SHP77 treated with DMSO at 0.1 percent for 48 hours (cell line): ENCODE results near the gene ZNRF1.

Source experiments
- DNase-seq: peaks from one replicate; lab custom pipeline; 2025; lab: John Stamatoyannopoulos, UW

The ZNRF1 gene

DNA sequence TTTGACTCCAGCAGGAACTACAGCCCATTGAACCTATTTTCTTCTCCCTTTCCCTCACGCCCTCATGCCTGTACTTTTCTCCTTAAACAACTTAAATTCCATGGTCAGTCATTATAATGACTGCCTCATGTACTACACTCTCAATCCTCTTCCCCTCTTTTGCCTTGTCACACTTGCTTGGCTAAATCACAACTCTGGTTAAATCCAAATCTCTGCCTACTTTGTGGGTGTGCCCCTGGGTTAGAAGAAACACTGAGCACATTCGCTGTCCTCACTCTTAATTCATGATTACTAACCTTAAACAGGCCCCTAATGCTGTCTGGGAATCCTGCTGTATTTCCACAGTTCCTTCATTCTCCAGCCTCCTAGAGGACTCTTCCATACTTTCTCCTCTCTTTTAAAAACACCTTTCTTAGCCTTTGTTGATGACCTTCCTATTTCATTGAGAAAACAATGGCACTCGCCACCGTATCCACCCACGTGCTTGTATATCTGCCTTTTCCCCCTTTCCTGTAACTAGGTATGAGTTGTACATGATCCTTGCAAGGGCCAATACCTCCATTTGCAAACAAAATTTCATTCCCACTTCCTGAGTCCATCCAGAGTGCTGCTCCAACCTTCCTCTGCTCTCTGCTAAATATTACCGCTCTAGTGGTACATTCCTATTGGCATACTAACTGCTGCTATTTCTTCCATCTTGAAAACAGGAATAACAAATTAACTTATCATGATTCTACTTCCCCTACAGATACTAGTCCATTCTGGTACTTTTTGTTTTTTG, 28.9 kb downstream of the ZNRF1 start:
- no peak for DNase-seq

DNA sequence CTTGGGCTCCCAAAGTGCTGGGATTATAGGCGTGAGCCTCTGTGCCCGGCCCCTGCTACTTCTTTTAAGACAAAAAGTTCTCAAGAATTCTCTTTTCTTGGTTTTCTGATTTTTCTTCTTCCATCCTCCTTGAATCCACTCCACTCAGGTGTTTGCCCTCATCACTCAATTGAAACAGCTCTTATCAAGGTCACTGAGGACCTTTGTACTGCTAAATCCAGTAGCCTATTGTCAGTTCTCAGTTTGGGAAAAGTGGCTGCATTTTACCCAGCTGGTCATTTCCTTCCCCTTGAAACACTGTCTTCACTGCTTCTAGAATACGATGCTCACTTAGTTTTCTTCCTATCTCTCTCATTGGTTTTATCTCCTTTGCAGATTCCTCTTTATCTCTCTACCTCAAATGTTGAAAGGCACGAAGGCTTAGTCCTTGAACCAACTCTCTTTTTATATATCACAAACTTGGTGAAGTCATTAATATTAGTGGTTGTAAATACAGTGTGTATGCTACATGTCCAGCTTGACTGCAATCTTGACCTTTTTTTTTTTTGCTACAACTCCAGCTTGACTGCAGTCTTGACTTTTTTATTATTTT, 29.8 kb downstream of the ZNRF1 start:
- no peak for DNase-seq

DNA sequence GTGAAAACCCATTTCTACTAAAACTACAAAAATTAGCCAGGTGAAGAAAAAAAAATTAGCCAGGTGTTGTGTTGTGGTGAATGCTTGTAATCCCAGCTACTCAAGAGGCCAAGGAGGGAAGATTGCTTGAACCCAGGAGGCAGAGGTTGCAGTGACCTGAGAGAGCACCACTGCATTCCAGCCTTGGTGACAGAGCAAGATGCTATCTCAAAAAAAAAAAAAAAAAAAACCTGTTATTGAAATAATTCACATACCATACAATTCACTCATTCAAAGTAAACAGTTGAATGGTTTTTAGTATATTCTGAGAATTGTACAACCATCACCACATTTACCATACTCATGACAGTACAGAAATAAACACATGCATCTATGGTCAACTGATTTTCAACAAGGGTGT, 31.0 kb downstream of the ZNRF1 start:
- no peak for DNase-seq

DNA sequence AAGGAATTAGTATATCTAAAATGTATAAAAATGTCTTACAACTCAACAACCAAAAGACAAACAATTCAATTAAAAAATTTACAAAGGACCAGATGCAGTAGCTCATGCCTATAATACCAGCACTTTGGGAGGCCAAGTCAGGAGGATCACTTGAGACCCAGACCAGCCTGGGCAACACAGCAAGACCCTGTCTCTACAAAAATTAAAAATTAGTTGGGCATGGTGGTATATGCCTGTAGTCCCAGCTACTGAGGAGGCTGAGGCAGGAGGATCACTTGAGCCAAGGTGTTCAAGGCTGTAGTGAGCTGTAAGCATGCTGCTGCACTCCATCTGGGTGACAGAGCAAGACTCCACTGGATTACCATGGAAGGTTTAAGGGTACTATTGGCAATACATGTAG, 33.8 kb downstream of the ZNRF1 start:
- DNase-seq: no peak

DNA sequence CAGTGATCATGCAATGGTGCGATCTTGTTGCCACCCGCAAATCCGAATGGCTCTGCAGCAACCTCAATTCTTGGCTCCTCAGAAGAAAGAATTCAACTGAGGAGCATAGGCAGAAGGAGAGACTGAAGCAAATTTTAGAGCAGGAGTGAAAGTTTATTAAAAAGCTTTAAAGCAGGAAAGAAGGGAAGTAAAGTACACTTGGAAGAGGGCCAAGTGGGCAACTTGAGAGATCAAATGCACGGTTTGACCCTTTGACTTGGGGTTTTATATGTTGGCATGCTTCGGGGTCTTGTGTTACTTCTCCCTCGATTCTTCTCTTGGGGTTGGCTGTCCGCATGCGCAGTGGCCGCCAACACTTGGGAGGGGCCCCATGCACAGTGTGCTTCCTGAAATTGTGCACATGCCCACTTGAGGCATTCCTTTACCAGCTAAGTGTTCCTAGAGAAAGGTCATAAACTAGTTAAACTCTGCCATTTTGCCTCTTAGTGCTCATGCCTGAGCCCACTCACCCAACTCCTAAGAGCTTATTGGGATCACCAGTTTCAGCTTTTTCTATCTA, 36.7 kb downstream of the ZNRF1 start:
- DNase-seq: no peak

DNA sequence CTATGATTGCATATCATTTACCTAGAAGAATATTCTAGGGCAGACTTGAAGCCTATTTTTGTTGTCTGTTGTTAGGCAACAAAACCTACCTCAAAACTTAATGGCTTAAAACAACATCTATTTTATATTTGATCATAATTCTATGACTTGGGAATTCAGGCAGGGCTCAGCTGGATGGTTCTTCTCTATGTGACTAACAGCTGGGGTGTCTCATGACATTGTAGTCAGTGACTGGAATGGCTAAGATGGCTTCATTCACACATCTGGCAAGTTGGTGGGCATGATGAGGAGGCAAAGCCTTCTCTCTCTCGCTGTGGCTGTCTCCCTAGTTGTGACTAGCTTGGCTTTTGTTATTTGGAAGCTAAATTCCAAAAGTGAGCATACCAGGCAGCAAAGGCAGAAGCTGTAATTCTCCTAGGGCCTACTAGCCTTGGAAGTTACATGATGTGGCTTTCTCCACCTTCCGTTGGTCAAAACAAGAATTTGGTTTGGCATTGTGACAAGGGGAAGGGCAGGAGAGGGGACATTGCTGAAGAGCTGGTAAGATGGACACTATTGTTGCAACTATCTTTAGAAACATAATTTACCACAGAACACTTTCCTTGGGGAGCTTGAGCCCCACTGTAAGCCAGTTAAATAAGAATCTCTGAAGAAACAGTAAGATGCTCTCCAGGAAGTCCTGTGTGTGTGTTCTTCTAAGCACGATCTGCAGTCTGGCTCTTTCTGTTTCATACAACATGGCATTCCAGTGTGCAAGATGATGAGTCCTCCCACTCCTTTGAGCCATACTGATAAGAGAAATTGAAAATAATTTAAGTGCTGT, 39.4 kb downstream of the ZNRF1 start:
- DNase-seq: no peak

DNA sequence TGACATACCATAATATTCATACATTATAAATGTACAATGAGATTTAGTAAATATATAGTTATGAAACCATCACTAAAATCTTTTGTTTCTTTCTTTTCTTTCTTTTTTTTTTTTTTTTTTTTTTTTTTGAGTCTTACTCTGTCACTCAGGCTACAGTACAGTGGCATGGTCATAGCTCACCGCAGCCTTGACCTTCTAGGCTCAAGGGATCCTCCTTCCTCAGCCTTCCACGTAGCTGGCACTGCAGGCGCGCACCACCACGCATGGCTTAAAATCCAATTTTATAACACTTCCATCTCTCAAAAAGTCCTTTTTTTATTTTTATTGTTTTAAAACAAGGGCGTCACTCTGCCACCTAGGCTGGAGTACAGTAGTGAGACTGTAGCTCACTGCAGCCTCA, 41.1 kb downstream of the ZNRF1 start:
- no peak for DNase-seq

DNA sequence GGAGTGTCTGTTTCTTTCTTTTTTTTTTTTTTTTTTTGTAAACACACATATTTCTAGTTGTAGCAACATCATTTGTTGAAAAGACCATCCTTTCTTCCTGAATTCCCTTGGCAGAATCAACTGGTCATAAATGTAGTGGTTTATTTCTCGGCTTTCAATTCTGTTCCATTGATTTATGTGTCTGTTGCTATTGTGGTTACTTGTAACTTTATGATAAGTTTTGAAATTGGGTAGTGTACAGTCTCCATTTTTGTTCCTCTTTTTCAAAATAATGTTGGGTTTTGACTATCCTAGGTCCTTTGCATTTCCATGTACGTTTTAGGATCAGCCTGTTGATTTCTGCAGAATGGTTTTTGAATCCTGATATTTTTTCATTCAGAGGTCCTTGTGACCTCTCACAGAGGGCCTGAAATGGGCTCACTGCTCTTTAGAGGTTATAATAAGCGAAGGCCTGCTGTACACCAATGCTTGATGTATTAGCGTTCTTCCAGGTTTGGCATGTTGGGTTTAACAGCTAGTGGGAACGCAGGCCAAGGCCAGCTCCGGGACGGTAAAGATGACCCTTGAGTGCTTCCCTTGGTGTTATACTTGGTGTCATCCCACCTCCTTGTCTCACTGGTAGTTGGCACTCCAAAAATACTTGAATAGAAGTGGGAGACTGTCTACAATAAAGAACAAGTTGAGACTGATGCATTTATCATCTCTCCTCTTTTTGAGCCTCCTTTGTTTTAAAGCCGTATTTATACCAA, 43.8 kb downstream of the ZNRF1 start:
- DNase-seq: no peak

DNA sequence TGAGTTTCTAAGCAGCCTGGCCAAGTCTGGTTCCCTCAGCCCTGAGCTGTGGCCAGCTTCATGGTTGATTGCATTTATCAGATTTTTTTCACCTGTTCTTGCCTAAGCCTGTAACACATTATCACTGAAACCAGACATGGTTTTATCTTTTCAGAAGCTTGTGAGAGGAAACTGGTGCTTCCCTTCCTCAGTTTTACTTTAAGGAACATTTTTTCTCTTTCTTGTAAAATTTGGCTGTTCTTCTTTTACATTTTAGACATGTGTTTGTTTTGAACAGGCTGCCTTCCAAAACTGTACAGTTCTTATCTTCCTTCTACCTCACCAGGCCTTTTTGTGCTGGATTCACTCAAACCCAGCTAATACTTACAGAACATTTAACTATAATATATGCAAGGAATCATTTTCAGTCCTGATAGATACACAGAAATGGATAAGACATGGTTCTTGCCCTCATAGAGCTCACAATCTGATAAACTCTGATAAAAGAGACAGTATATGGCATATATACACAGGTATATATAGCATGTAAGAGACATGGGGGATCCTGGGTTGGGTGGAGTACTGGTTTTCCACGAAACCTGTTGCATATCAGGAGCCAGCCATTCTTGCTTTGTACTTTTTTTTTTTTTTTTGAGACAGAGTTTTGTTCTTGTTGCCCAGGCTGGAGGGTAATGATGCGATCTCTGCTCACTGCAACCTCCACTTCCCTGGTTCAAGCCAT, 44.5 kb downstream of the ZNRF1 start:
- no peak for DNase-seq

DNA sequence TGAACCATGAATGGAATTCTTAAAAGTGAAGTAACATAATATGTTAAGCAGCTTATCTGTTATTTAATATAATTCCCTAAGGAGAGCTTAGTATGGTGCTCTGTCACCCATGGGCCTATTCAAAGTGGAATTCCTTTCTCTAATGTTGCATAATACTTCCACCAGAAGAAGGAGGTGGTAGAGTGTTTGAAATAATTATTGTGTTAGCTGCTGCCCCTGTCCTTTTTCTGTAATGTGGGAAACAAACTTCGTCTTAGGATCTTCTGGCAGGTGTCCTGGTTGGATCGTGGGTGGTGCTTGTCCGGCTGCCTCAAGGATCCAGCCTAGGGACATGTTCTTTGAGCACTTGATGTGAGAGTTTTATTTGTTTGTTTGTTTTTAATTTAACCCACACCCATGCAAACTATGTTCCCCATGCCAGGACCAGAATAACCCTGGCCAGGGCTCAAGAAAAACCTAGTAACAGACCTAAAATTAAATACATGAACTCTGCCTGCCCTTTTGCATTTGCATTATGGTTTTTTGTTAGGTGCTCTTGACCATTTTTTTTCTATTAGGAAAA, 46.1 kb downstream of the ZNRF1 start:
- DNase-seq: no peak

DNA sequence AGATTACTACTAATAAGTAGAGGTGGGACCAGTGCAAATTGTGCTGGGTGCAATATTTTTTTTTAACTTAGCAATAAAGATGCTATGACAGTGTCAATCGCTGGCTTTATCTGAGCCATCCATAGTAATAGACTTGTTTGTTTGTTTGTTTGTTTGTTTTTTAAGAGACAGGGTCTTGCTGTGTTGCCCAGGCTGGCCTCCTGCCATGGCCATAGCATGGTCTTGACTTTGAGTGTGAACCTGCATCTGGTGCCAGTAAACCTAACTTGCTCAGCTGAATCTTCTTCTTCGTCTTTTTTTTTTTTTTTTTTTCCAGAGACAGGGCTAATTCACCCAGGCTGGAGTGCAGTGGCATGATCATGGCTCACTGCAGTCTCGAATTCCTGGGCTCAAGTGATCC, 46.6 kb downstream of the ZNRF1 start:
- no peak for DNase-seq

DNA sequence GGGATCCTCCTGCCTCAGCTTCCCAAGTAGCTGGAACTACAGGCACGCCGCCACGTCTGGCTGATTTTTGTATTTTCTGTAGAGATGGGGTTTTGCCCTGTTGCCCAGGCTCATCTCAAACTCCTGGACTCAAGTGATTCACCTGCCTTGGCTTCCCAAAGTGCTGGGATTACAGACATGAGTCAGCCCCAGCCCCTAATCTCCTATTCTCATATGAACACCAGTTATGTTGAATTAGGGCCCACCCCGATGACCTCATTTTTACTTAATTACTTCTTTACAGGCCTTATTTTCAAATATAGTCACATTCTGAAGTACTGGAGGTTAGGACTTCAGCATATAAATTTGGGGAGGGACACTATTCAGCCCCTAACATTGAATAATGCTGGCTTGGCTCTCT, 49.2 kb downstream of the ZNRF1 start:
- no peak for DNase-seq

DNA sequence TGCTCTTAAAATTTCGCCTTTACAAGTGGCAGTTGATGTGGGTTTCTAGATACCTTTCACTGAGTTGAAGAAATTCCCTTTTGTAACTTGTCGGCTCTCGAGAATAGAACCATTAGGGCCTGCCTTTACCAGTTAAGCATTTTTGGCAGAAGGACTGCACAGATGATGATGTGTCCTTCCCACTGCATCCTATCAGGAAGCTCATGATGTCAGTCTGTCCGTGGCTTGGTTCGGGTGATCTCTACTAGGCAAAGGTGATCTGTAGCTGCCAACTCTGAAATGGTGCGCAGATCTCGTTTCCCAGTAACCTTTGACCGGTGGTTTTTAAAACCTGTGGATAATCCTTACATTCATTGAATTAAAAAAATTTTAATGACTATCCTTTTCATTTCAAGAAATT, 49.7 kb downstream of the ZNRF1 start:
- no peak for DNase-seq

DNA sequence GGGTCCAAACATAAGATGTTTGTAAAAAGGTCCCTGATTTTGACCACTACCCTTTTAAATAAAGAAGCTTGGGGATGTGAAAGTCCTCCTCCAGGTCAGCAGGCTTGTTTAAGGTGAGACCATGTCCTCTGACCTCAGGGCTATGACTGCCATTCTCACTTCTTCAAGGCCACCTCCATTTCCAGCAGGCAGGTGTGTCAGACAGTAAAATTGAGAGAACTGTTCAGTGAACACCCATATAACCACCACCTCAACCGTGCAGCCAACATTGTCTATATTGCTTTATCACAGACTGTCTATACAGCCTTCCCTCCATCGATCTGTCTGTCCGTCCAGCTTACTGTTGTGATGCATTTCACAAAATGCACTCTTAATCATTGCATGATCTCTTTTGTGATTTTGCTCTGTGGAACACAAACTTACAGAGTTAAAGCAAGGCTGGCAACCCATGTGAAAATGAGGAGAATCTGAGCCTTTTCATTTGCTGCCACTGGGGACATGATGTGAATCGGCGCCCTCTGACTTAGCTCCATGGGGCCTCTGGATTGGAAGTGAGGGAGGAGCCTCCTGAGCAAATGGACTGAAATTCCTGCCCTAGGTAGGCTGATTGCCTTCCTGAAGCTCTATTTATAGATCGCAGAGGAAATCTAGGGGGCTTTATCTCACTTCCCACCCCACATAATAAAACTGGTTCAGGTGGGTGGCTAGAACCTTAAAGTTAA, 53.8 kb downstream of the ZNRF1 start:
- no peak for DNase-seq

DNA sequence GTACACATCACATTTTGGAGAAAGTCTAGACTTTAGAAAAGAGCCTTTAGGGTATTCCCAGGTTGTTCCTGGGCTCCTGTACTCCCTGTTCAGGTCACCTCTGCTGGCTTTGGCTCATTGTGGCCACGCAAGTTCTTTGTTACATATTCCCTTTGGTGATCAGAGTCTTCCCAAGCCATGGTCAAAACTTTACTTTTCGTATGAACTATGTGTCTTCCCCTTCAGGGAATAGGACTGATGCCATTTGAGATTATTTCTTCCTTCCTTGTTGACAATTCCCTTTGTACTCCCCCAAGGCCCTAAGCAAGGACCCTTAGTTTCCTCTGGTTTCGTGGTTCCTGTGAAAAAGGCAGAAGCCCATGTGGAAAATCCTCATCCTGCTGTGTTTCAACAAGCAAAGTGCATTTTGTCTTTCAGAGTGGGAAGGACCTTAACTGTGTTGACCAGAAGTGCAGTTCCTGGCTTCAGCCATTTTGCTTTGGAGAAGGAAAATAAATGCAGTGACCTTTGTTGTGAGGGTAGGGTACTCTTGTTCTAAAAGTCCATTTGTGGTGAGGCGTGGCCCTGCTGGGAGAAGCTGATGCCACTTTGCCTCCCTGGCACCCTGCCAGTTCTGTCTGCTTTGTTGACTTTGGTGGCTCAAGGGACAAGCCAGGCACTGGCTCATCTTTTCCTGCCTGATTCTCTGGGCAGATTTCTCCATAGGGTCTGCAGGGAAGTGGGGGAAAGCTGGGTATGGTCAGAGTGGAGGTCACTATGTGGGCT, 55.1 kb downstream of the ZNRF1 start:
- DNase-seq: peak; percentile 74

DNA sequence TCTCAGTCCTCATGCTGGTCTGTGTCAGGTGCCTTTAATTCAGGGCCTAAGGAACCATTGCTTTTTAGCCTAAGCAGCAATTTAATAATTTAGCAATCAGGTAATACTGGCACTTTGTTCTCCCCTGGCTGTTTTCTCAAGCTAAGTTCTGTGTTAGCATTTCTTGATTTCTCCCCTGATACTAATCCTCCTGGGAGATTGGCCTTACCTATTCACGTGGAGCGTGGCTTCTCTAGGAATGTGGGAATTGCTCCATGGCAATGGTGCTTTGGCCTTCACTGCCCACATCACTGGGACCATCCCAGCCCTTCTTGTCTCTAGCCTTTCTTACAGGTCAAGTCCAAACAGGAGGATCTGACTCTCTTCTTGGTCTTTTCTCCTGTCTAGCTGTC, 55.7 kb downstream of the ZNRF1 start:
- DNase-seq: no peak

DNA sequence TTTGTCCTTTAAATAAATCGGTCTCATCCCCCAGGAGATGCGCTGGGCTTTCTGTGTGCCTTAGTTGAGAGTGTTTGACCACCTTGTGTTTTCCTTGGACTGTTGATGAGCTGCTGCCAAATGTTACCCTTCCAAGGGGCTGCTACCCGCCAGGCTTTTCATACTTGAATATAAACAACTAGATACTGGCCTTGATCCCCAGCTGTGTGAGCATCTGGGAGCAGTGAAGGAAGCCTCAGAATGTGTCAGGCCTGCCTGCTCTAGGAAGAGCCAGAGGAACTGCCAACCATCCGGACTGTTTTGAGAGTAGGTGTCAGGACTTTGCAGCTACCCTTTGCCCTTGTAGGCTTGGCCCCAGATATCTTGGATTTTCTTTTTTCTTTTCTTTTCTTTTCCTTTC, 60.0 kb downstream of the ZNRF1 start:
- DNase-seq: no peak

DNA sequence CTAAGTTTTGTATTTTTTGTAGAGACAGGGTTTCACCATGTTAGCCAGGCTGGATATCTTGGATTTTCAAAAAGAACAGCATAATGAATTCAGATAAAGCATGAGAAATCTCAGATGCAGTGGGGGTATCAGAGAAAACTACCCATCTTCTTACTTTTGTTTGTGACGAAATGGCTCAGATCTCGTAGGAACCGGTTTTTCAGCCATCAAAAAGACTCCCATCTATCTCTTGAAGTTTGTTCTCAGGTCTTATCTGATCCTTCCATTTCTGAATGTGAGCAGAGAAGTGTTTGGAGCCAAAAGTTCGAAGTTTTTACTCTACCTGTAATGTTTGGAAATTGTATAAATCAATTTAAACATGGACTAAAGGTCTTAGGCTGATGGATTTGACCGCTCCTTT, 60.6 kb downstream of the ZNRF1 start:
- no peak for DNase-seq

DNA sequence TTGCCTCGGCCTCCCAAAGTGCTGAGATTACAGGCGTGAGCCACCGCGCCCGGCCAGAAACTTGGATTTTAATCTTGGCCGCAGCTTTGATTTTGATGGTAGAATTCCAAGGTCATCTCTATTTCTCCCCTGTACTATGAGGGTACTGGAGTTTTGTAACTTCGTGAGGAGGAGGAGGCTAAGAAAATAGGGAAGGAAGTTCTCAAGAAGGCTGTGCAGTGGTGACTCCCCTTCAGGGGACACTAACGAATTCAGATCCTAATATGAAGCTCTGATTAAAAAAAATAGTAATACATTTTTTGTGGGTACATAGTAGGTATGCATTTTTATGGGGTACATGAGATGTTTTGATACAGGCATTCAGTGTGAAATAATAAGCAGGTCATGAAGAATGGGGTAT, 61.9 kb downstream of the ZNRF1 start:
- no peak for DNase-seq

DNA sequence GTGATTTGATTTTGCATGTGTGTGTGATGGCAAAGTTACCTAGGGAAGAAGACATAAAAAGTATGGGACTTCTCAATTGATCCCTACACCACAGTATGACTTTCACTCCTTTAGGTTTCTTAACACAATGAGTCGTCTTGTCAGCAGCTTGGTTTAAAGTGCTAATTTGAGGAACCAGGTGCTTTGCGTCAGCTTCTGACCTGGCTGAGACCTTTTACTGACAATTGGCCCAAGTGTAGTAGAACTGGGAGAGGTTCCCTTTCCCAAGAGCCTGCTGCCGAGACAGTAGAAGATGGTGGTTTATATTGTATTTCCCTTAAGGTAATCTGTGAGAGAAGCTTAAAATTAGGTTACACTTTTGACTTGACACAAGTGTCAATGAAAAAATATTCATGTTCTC, 62.8 kb downstream of the ZNRF1 start:
- DNase-seq: no peak
